K562 (cell line): ENCODE results near the gene GLCCI1. TPM values are rescaled to one million over a fixed set of nuclear protein-coding genes. Genes with fewer than 3 reads are reported as not detected.
A peak's percentile ranks its signal among the peaks of the same experiment; 100 is the strongest.

Experiments used
- ATAC-seq: fragments of 200-7000 bp; cut with Tn5 transposase; 3 replicates; pipeline ENCODE4 v1.9.1; 2020; ENCODE audit warnings: moderate library complexity
- BruUV-seq: library from RNA; stranded (reverse); fragments of 400-500 nt; replicated peaks from 2 replicates; lab custom pipeline; 2021; lab: Mats Ljungman, UMichigan
- CTCF ChIA-PET: fragments of 300-600 bp; formaldehyde crosslinking; extraction: SDS; loops from one replicate; lab custom pipeline; 2021; ENCODE audit warnings: low intra/inter-chr PET ratio; lab: Yijun Ruan, JAX
- POLR2A ChIA-PET: fragments of 300-600, 350-650 bp; sonication (Branson Sonifier 250); formaldehyde crosslinking; extraction: SDS; loops from one replicate; lab custom pipeline; 2021; ENCODE audit warnings: antibody characterized with exemption, inconsistent platforms; lab: Yijun Ruan, JAX
- DNase-seq, 4 experiments: peaks; one replicate each; pipeline versions ENCODE4 v3.0.0 to v3.0.0-alpha.2; 2011 to 2018; ENCODE audit warnings: low spot score in 3 of 4, mixed read lengths in 3 of 4; ENCODE audit errors: extremely low read depth in 1 of 4
- FAIRE-seq: peaks from 2 replicates; lab custom pipeline; 2011; peaks lifted over from hg19 to GRCh38; lab: Jason Lieb, UNC
- H2AFZ ChIP-seq: 2 replicates; pipeline ENCODE4 v1.6.0; 2011; ENCODE audit warnings: low read depth, low read length, control low read depth, inconsistent platforms
- H3K27ac ChIP-seq: fragments of 200-600 bp; 3 replicates; pipeline ENCODE4 v1.8.0; 2011; ENCODE audit warnings: low read depth, mild to moderate bottlenecking, control low read depth, inconsistent platforms, low read length, moderate library complexity, mixed read lengths; ENCODE audit errors: extremely low read depth
- H3K27me3 ChIP-seq, 2 experiments: fragments of 300-600 bp in 1 of 2; 2 replicates in 1 of 2; 3 replicates in 1 of 2; pipeline versions ENCODE4 v1.6.0 to v1.8.0; 2011; ENCODE audit warnings: inconsistent platforms in 2 of 2, low read length in 2 of 2, mild to moderate bottlenecking in 1 of 2, mixed read lengths in 1 of 2, moderate library complexity in 1 of 2; ENCODE audit not compliant: control insufficient read depth in 2 of 2, insufficient read depth in 2 of 2
- H3K36me3 ChIP-seq: fragments of 300-600 bp; 3 replicates; pipeline ENCODE4 v1.8.0; 2011; ENCODE audit warnings: mild to moderate bottlenecking, low read length, inconsistent platforms; ENCODE audit not compliant: control insufficient read depth, insufficient read depth
- H3K4me1 ChIP-seq, 2 experiments: fragments of 200-600 bp in 1 of 2; replicated peaks in 1 of 2; 2 replicates in 1 of 2; 3 replicates in 1 of 2; pipeline versions ENCODE4 v1.5.1 to v1.8.0; 2011; ENCODE audit warnings: inconsistent platforms in 2 of 2, low read length in 2 of 2, mild to moderate bottlenecking in 1 of 2, mixed read lengths in 1 of 2, moderate library complexity in 1 of 2; ENCODE audit not compliant: control insufficient read depth in 2 of 2, insufficient read depth in 2 of 2
- H3K4me2 ChIP-seq: 2 replicates; pipeline ENCODE4 v1.6.1; 2011; ENCODE audit warnings: low read length, control low read depth, inconsistent platforms, mixed read lengths; ENCODE audit not compliant: insufficient read depth
- H3K4me3 ChIP-seq: fragments of 200-600 bp; sonication (generic), shearing (Covaris generic); 2 replicates; pipeline ENCODE4 v1.5.1; 2016; ENCODE audit warnings: control low read depth, inconsistent platforms
- H3K79me2 ChIP-seq: fragments of 200-600 bp; 3 replicates; pipeline ENCODE4 v1.8.0; 2011; ENCODE audit warnings: low read length, inconsistent platforms; ENCODE audit not compliant: control insufficient read depth, insufficient read depth
- H3K9ac ChIP-seq, 2 experiments: 2 replicates each; pipeline versions ENCODE4 v1.6.0 to v1.6.1; 2011; ENCODE audit warnings: low read depth in 2 of 2, low read length in 2 of 2, control low read depth in 1 of 2, inconsistent platforms in 1 of 2, mild to moderate bottlenecking in 1 of 2, mixed read lengths in 1 of 2; ENCODE audit not compliant: insufficient read depth in 1 of 2
- H3K9me1 ChIP-seq: one replicate; pipeline ENCODE4 v1.6.0; 2011; ENCODE audit warnings: inconsistent platforms, mild to moderate bottlenecking, low read length, moderate library complexity; ENCODE audit not compliant: control insufficient read depth, insufficient read depth
- H3K9me3 ChIP-seq: replicated peaks from 2 replicates; pipeline ENCODE4 v1.5.1; 2011; ENCODE audit warnings: low read depth, low read length, inconsistent platforms; ENCODE audit not compliant: control insufficient read depth, insufficient read depth
- H4K20me1 ChIP-seq: replicated peaks from 2 replicates; pipeline ENCODE4 v1.6.1; 2011; ENCODE audit warnings: low read length, inconsistent platforms, mixed read lengths; ENCODE audit not compliant: control insufficient read depth, insufficient read depth
- CBX3 ChIP-seq, 2 experiments: IDR thresholded peaks; 1 replicate in 1 of 2; 2 replicates in 1 of 2; pipeline ENCODE4 v1.6.1; 2012; ENCODE audit warnings: inconsistent platforms in 2 of 2, low read length in 2 of 2, borderline replicate concordance in 1 of 2, control low read depth in 1 of 2
- MAFG ChIP-seq: fragments of 450-650 bp; conservative IDR thresholded peaks from 2 replicates; pipeline ENCODE4 v1.6.1; 2016; ENCODE audit warnings: missing genetic modification characterization, missing compliant biosample characterization
- MAFK ChIP-seq: IDR thresholded peaks from 2 replicates; pipeline ENCODE4 v1.6.1; 2011; ENCODE audit warnings: low read length, improper control_type of control experiment
- NFE2 ChIP-seq: IDR thresholded peaks from 2 replicates; pipeline ENCODE4 v1.6.1; 2014; ENCODE audit warnings: antibody characterized with exemption, low read depth
- NFE2L1 ChIP-seq: fragments of 450-650 bp; IDR thresholded peaks from 2 replicates; pipeline ENCODE4 v1.6.1; 2016; ENCODE audit warnings: missing genetic modification characterization, low read depth, mild to moderate bottlenecking, missing compliant biosample characterization, moderate library complexity, borderline replicate concordance
- RCOR1 ChIP-seq, 2 experiments: IDR thresholded peaks; 2 replicates each; pipeline ENCODE4 v1.6.1; 2012; ENCODE audit warnings: low read depth in 2 of 2, low read length in 2 of 2, borderline replicate concordance in 1 of 2, improper control_type of control experiment in 1 of 2
- SMAD2 ChIP-seq: fragments of 150-350 bp; IDR thresholded peaks from 2 replicates; pipeline ENCODE4 v1.6.1; 2014; ENCODE audit warnings: low read depth, mild to moderate bottlenecking, low read length
- TAF1 ChIP-seq: IDR thresholded peaks from 2 replicates; pipeline ENCODE4 v1.6.1; 2011; ENCODE audit warnings: mild to moderate bottlenecking, low read length, moderate library complexity; ENCODE audit not compliant: insufficient read depth, control insufficient read depth, severe bottlenecking; ENCODE audit errors: extremely low read depth
- ZNF24 ChIP-seq: fragments of 450-650 bp; IDR thresholded peaks from 2 replicates; pipeline ENCODE4 v1.6.1; 2016
- ZNF696 ChIP-seq: fragments of 250-450 bp; sonication (Bioruptor Pico); conservative IDR thresholded peaks from 2 replicates; pipeline ENCODE4 v1.4.0; 2020; ENCODE audit warnings: mild to moderate bottlenecking, moderate library complexity
- ZNF830 ChIP-seq: fragments of 250-450 bp; sonication (Bioruptor Pico); IDR thresholded peaks from 2 replicates; pipeline ENCODE4 v1.5.0; 2021; ENCODE audit warnings: mild to moderate bottlenecking
- WGBS: fragments of 100-300 bp; shearing (Covaris generic); methylation state at CpG from one replicate; pipeline ENCODE4 v1.1.6; 2016; ENCODE audit warnings: low coverage, mixed read lengths; ENCODE audit not compliant: insufficient coverage; ENCODE audit errors: missing lambda C conversion rate; 5-methylcytosine and 5-hydroxymethylcytosine counted together
- in situ Hi-C: fragments of 300-500 bp; cut with MboI; formaldehyde crosslinking; loops from 4 replicates; pipeline ENCODE4 v1.15.0; 2018; ENCODE audit warnings: inconsistent platforms, mixed read lengths
- intact Hi-C: fragments of 100-400 bp; cut with micrococcal nuclease; formaldehyde crosslinking; loops from 2 replicates; pipeline ENCODE4 v1.14.2; 2022
- polyA plus RNA-seq, 8 experiments: library from polyadenylated mRNA; depleted of rRNA in 4 of 8; stranded (reverse) in 5 of 8; unstranded in 3 of 8; fragments of >200 nt; fragmentation: Nextera tagmentation in 2 of 8; fragmentation: Illumina TruSeq in 1 of 8; extraction: Ambion mirVana in 2 of 8; extraction: Trizol in 1 of 8; gene quantifications; 2 replicates each; pipeline versions ENCODE4 v1.2.1 to v1.2.3, GENCODE V29; 2011 to 2014; ENCODE audit warnings: inconsistent platforms in 1 of 8, missing spikeins in 1 of 8
- total RNA-seq, 7 experiments: library from RNA; depleted of rRNA in 6 of 7; stranded (reverse); fragments of >200 nt in 6 of 7; fragmentation: Illumina TruSeq in 2 of 7; extraction: Trizol in 2 of 7; gene quantifications; 2 replicates each; pipeline versions ENCODE4 v1.2.1 to v1.2.3, GENCODE V29; 2011 to 2021; ENCODE audit warnings: low replicate concordance in 1 of 7
- TF ChIP-seq, protein P1 (sequence below): fragments of 200-800 bp; sonication (Bioruptor generic); IDR thresholded peaks from 2 replicates; pipeline ENCODE4 v1.6.1; 2016; ENCODE audit warnings: missing genetic modification characterization, missing compliant biosample characterization
- TF ChIP-seq, protein P2 (sequence below): fragments of 450-650 bp; IDR thresholded peaks from 2 replicates; pipeline ENCODE4 v1.7.1; 2018; ENCODE audit warnings: mild to moderate bottlenecking, low read depth; ENCODE audit not compliant: partially characterized antibody

GLCCI1 gene
- total and polyA plus RNA-seq, 9 of the 15 experiments (the other 6 are each of a cell fraction or from before 2014, with no cell fraction given) = 2.7 to 11.9 (median 7.2) TPM

DNA sequence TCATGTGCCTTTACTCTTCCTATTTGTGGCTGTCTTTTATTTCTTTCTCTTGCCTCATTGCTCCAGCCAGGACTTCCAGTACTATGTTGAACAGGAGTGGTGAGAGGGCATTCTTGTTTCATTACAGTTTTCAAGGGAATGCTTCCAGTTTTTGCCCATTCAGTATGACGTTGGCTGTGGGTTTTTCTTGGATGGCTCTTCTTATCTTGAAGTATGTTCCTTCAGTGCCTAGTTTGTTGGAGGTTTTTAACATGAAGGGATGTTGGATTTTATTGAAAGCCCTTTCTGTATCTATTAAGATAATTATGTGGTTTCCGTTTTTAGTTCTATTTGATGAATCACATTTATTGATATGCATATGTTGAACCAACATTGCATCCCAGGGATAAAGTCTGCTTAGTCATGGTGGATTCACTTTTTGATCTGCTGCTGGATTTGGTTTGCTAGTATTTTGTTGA lies 96.8 kb downstream of the GLCCI1 start:
- ChIA-PET POLR2A (interaction anchor here (0.6 to 1.3 kb wide), 3 partner anchors 13 to 217 kb away, joined by 3 read pairs; no protein-coding TSS in a partner anchor), CTCF (no interaction called here)
- no peak for ATAC-seq
- Histone ChIP-seq H3K9me1 (no peaks in the 10 kb centered on the region), H3K9ac (no peak overlapping the region), H3K4me1 (peaks cover 0 to 4% of the 10 kb centered on the region in 2 experiments; a peak in 2 of 5 replicates), H3K9me3 (no peaks in the 10 kb centered on the region), H3K4me3 (no peak overlapping the region), H3K27ac (no peak overlapping the region), H2AFZ (no peak overlapping the region), H3K4me2 (no peak overlapping the region), H3K79me2 (no peaks in the 10 kb centered on the region), H4K20me1 (no peaks in the 10 kb centered on the region), H3K36me3 (no peaks in the 10 kb centered on the region), H3K27me3 (no peaks in the 10 kb centered on the region)
- intact Hi-C loops (no loop called here), in situ Hi-C loops (no loop called here)
- BruUV-seq = no TSS peak
- DNase-seq = no peak
- WGBS = 26% methylated on average over 2 of the region's 2 CpGs
- no peak for FAIRE-seq
- TF ChIP-seq CBX3 (IDR thresholded peaks at IDR 0.05; ENCODE audit: borderline replicate concordance in 1 of 2, low read length in 2 of 2) = no peak
- no peak for TF ChIP-seq TAF1
- peak; percentile 62 for TF ChIP-seq MAFG (tag)
- TF ChIP-seq, protein P1, sequence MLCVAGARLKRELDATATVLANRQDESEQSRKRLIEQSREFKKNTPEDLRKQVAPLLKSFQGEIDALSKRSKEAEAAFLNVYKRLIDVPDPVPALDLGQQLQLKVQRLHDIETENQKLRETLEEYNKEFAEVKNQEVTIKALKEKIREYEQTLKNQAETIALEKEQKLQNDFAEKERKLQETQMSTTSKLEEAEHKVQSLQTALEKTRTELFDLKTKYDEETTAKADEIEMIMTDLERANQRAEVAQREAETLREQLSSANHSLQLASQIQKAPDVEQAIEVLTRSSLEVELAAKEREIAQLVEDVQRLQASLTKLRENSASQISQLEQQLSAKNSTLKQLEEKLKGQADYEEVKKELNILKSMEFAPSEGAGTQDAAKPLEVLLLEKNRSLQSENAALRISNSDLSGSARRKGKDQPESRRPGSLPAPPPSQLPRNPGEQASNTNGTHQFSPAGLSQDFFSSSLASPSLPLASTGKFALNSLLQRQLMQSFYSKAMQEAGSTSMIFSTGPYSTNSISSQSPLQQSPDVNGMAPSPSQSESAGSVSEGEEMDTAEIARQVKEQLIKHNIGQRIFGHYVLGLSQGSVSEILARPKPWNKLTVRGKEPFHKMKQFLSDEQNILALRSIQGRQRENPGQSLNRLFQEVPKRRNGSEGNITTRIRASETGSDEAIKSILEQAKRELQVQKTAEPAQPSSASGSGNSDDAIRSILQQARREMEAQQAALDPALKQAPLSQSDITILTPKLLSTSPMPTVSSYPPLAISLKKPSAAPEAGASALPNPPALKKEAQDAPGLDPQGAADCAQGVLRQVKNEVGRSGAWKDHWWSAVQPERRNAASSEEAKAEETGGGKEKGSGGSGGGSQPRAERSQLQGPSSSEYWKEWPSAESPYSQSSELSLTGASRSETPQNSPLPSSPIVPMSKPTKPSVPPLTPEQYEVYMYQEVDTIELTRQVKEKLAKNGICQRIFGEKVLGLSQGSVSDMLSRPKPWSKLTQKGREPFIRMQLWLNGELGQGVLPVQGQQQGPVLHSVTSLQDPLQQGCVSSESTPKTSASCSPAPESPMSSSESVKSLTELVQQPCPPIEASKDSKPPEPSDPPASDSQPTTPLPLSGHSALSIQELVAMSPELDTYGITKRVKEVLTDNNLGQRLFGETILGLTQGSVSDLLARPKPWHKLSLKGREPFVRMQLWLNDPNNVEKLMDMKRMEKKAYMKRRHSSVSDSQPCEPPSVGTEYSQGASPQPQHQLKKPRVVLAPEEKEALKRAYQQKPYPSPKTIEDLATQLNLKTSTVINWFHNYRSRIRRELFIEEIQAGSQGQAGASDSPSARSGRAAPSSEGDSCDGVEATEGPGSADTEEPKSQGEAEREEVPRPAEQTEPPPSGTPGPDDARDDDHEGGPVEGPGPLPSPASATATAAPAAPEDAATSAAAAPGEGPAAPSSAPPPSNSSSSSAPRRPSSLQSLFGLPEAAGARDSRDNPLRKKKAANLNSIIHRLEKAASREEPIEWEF = no peak
- TF ChIP-seq MAFK = no peak
- TF ChIP-seq ZNF830 = no peak
- TF ChIP-seq ZNF24 = no peak
- no peak for TF ChIP-seq SMAD2
- TF ChIP-seq NFE2L1 (tag) = 0 out of 2 replicates have a peak, but pooled peaks have one; percentile 29
- no peak for TF ChIP-seq RCOR1 (IDR thresholded peaks at IDR 0.05; ENCODE audit: borderline replicate concordance in 1 of 2, low read depth in 2 of 2, low read length in 2 of 2)
- peak; percentile 60; the same call in 1 of the 2 replicates for TF ChIP-seq NFE2
- TF ChIP-seq, protein P2, sequence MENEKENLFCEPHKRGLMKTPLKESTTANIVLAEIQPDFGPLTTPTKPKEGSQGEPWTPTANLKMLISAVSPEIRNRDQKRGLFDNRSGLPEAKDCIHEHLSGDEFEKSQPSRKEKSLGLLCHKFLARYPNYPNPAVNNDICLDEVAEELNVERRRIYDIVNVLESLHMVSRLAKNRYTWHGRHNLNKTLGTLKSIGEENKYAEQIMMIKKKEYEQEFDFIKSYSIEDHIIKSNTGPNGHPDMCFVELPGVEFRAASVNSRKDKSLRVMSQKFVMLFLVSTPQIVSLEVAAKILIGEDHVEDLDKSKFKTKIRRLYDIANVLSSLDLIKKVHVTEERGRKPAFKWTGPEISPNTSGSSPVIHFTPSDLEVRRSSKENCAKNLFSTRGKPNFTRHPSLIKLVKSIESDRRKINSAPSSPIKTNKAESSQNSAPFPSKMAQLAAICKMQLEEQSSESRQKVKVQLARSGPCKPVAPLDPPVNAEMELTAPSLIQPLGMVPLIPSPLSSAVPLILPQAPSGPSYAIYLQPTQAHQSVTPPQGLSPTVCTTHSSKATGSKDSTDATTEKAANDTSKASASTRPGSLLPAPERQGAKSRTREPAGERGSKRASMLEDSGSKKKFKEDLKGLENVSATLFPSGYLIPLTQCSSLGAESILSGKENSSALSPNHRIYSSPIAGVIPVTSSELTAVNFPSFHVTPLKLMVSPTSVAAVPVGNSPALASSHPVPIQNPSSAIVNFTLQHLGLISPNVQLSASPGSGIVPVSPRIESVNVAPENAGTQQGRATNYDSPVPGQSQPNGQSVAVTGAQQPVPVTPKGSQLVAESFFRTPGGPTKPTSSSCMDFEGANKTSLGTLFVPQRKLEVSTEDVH = no peak
- TF ChIP-seq ZNF696 (CRISPR knock-in tag) = no peak
